SK-N-SH treated with all-trans-retinoic acid at 6 μM for 48 hours (cell line): Measurements from ENCODE around the gene SLC22A23.

Experiments
- ATAC-seq: fragments of 200-7000 bp; cut with Tn5 transposase; 3 replicates; pipeline ENCODE4 v1.9.1; 2020; ENCODE audit warnings: mild to moderate bottlenecking, moderate library complexity
- ARNTL ChIP-seq: fragments of 450-650 bp; formaldehyde crosslinking; IDR thresholded peaks from 2 replicates; pipeline ENCODE4 v1.5.0; 2020; ENCODE audit warnings: low read depth, mild to moderate bottlenecking, moderate library complexity, borderline replicate concordance
- BACH2 ChIP-seq: fragments of 250-450 bp; sonication (Bioruptor Pico); IDR thresholded peaks from 2 replicates; pipeline ENCODE4 v1.9.0; 2021; ENCODE audit warnings: mild to moderate bottlenecking, borderline replicate concordance
- CSDC2 ChIP-seq: fragments of 250-450 bp; sonication (Bioruptor Pico); IDR thresholded peaks from 2 replicates; pipeline ENCODE4 v1.5.0; 2020; ENCODE audit warnings: mild to moderate bottlenecking, moderate library complexity
- ESRRG ChIP-seq: fragments of 250-450 bp; sonication (Bioruptor Pico); IDR thresholded peaks from 2 replicates; pipeline ENCODE4 v1.6.1; 2021; ENCODE audit warnings: mild to moderate bottlenecking
- GLIS3 ChIP-seq: fragments of 250-450 bp; sonication (Bioruptor Pico); IDR thresholded peaks from 2 replicates; pipeline ENCODE4 v1.5.0; 2020; ENCODE audit warnings: mild to moderate bottlenecking, moderate library complexity
- ISL1 ChIP-seq: fragments of 250-450 bp; sonication (Bioruptor Pico); IDR thresholded peaks from 2 replicates; pipeline ENCODE4 v2.1.2; 2022; ENCODE audit warnings: mild to moderate bottlenecking, moderate library complexity
- OSR1 ChIP-seq: fragments of 250-450 bp; sonication (Bioruptor Pico); IDR thresholded peaks from 2 replicates; pipeline ENCODE4 v1.8.0; 2022; ENCODE audit warnings: moderate library complexity, mild to moderate bottlenecking, inconsistent platforms
- PPARA ChIP-seq: fragments of 250-450 bp; sonication (Bioruptor Pico); IDR thresholded peaks from 2 replicates; pipeline ENCODE4 v1.5.0; 2020; ENCODE audit warnings: mild to moderate bottlenecking, borderline replicate concordance
- SNAI2 ChIP-seq: fragments of 250-450 bp; sonication (Bioruptor Pico); IDR thresholded peaks from 2 replicates; pipeline ENCODE4 v1.5.0; 2020; ENCODE audit warnings: mild to moderate bottlenecking, moderate library complexity
- TCF4 ChIP-seq: fragments of 250-450 bp; sonication (Bioruptor Pico); IDR thresholded peaks from 2 replicates; pipeline ENCODE4 v1.8.0; 2021; ENCODE audit warnings: mild to moderate bottlenecking, moderate library complexity, borderline replicate concordance
- TOX ChIP-seq: fragments of 250-450 bp; sonication (Bioruptor Pico); IDR thresholded peaks from 2 replicates; pipeline ENCODE4 v1.8.0; 2021; ENCODE audit warnings: mild to moderate bottlenecking, moderate library complexity, borderline replicate concordance
- ZC3H10 ChIP-seq: fragments of 250-450 bp; sonication (Bioruptor Pico); IDR thresholded peaks from 2 replicates; pipeline ENCODE4 v1.5.1; 2021; ENCODE audit warnings: mild to moderate bottlenecking, moderate library complexity
- ZFP3 ChIP-seq: fragments of 250-450 bp; sonication (Bioruptor Pico); IDR thresholded peaks from 2 replicates; pipeline ENCODE4 v1.5.0; 2020; ENCODE audit warnings: mild to moderate bottlenecking, moderate library complexity
- ZFP30 ChIP-seq: fragments of 450-650 bp; formaldehyde crosslinking; IDR thresholded peaks from 2 replicates; pipeline ENCODE4 v1.5.0; 2022; ENCODE audit warnings: mild to moderate bottlenecking, moderate library complexity
- ZNF565 ChIP-seq: fragments of 450-650 bp; formaldehyde crosslinking; conservative IDR thresholded peaks from 2 replicates; pipeline ENCODE4 v1.5.0; 2020; ENCODE audit warnings: low read depth, mild to moderate bottlenecking, moderate library complexity
- ZNF70 ChIP-seq: fragments of 450-650 bp; formaldehyde crosslinking; IDR thresholded peaks from 2 replicates; pipeline ENCODE4 v1.5.0; 2020; ENCODE audit warnings: mild to moderate bottlenecking, moderate library complexity
- ZNF8 ChIP-seq: fragments of 450-650 bp; formaldehyde crosslinking; IDR thresholded peaks from 2 replicates; pipeline ENCODE4 v1.5.0; 2020; ENCODE audit warnings: mild to moderate bottlenecking, moderate library complexity
- TF ChIP-seq, protein P1 (sequence below): fragments of 250-450 bp; sonication (Bioruptor Pico); IDR thresholded peaks from 2 replicates; pipeline ENCODE4 v1.8.0; 2021; ENCODE audit warnings: low read depth, mild to moderate bottlenecking, moderate library complexity, borderline replicate concordance
- TF ChIP-seq, protein P2 (sequence below): fragments of 250-450 bp; sonication (Bioruptor Pico); IDR thresholded peaks from 2 replicates; pipeline ENCODE4 v1.5.1; 2020; ENCODE audit warnings: low read depth, mild to moderate bottlenecking, moderate library complexity
- TF ChIP-seq, protein P3 (sequence below): fragments of 250-450 bp; sonication (Bioruptor Pico); IDR thresholded peaks from 2 replicates; pipeline ENCODE4 v1.5.1; 2021; ENCODE audit warnings: mild to moderate bottlenecking, moderate library complexity
- TF ChIP-seq, protein P4 (sequence below): fragments of 250-450 bp; sonication (Bioruptor Pico); IDR thresholded peaks from 2 replicates; pipeline ENCODE4 v1.5.0; 2020; ENCODE audit warnings: mild to moderate bottlenecking, moderate library complexity

The SLC22A23 gene

DNA sequence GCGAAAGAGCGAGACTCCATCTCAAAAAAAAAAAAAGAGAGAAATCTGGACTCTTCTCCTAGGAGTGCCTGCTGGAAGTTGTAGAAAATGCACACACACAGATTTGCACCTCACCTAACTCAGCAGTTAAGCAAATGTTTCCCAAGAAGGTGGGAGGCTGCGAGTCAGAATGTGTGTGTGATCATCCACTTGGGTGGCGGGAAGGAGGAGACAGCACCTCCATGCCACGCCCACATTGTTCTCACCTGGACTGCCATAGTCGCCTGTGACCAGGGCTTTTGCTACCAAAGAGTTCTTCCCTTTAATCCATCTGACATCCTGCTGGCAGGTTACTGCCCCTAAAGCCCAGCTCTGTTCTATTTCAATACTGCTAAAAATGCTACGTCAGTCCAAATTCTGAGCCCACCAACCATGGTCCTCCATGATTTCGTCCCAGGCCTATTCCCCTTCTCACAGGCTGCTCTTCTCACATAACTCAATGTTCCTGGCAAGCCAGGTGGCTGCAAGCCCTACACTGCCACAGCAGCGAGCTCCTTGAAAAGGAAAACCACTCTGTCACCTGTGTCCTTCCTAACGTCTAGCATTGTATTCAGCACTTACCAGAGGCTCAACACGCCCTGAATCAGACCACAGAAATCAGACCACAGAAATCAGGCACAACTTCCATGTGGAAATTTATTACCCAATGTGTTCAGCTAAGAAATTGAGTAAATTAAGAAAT, 120.6 kb downstream of the SLC22A23 start:
- no peak for ATAC-seq
- TF ChIP-seq OSR1 (CRISPR knock-in tag), result no peak
- no peak for TF ChIP-seq ARNTL
- TF ChIP-seq, all 23 proteins: peak for 0

DNA sequence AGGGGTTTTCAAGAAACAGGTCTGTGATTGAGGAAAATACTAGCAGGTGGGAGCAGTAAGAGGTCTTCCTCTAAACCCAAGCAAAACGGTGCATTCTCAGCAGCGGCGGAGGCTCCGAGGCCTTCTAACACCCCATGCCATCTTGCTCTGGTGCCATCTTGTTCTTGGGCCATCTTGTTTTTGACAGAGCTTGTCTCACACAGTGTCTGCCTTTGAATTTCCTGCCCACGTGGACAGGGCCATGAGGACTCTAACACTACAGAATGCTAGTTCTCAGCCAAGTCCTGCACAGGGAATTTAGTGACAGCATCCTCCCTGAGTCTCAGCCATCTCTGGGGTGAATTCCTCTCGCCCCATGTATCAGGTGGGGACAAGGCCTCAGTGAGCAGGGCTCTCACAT, 121.7 kb downstream of the SLC22A23 start:
- ATAC-seq, result no peak
- TF ChIP-seq ARNTL, result no peak
- no peak for TF ChIP-seq ZNF8 (CRISPR knock-in tag)
- no peak for TF ChIP-seq PPARA (CRISPR knock-in tag)
- TF ChIP-seq, protein P1, sequence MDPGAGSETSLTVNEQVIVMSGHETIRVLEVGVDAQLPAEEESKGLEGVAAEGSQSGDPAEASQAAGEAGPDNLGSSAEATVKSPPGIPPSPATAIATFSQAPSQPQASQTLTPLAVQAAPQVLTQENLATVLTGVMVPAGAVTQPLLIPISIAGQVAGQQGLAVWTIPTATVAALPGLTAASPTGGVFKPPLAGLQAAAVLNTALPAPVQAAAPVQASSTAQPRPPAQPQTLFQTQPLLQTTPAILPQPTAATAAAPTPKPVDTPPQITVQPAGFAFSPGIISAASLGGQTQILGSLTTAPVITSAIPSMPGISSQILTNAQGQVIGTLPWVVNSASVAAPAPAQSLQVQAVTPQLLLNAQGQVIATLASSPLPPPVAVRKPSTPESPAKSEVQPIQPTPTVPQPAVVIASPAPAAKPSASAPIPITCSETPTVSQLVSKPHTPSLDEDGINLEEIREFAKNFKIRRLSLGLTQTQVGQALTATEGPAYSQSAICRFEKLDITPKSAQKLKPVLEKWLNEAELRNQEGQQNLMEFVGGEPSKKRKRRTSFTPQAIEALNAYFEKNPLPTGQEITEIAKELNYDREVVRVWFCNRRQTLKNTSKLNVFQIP (CRISPR knock-in tag), result no peak
- no peak for TF ChIP-seq ZNF565 (CRISPR knock-in tag)
- no peak for TF ChIP-seq OSR1 (CRISPR knock-in tag)
- TF ChIP-seq, protein P2, sequence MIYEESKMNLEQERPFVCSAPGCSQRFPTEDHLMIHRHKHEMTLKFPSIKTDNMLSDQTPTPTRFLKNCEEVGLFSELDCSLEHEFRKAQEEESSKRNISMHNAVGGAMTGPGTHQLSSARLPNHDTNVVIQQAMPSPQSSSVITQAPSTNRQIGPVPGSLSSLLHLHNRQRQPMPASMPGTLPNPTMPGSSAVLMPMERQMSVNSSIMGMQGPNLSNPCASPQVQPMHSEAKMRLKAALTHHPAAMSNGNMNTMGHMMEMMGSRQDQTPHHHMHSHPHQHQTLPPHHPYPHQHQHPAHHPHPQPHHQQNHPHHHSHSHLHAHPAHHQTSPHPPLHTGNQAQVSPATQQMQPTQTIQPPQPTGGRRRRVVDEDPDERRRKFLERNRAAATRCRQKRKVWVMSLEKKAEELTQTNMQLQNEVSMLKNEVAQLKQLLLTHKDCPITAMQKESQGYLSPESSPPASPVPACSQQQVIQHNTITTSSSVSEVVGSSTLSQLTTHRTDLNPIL (CRISPR knock-in tag), result no peak
- TF ChIP-seq GLIS3 (CRISPR knock-in tag), result no peak
- no peak for TF ChIP-seq CSDC2
- no peak for TF ChIP-seq ZFP30
- TF ChIP-seq, protein P3, sequence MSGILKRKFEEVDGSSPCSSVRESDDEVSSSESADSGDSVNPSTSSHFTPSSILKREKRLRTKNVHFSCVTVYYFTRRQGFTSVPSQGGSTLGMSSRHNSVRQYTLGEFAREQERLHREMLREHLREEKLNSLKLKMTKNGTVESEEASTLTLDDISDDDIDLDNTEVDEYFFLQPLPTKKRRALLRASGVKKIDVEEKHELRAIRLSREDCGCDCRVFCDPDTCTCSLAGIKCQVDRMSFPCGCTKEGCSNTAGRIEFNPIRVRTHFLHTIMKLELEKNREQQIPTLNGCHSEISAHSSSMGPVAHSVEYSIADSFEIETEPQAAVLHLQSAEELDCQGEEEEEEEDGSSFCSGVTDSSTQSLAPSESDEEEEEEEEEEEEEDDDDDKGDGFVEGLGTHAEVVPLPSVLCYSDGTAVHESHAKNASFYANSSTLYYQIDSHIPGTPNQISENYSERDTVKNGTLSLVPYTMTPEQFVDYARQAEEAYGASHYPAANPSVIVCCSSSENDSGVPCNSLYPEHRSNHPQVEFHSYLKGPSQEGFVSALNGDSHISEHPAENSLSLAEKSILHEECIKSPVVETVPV (CRISPR knock-in tag), result no peak
- no peak for TF ChIP-seq TOX (CRISPR knock-in tag)
- TF ChIP-seq ZFP3 (CRISPR knock-in tag), result no peak
- TF ChIP-seq ZC3H10 (CRISPR knock-in tag), result no peak
- TF ChIP-seq TCF4 (CRISPR knock-in tag), result no peak

DNA sequence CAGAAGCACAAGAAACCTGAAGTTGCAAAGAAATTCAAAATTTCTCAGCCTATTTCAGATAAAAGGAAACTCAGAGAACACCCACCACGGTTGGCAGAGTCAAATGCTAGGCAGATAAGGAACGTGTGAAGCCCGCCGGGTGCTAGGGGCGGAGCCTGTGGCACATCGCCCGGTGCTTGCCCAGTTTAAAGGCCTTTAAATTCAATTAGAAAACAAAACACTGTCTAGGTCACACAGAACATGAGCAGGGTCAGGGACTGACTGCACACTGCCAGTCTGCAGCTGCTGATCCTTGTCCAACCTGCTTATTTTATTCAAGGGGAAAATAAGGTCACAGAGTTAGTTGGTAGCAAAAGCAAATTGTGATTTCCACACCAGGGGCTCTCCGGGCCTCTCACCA, 122.3 kb downstream of the SLC22A23 start:
- no peak for ATAC-seq
- TF ChIP-seq ZFP30, result no peak
- no peak for TF ChIP-seq GLIS3 (CRISPR knock-in tag)
- TF ChIP-seq PPARA (CRISPR knock-in tag), result no peak
- no peak for TF ChIP-seq ZFP3 (CRISPR knock-in tag)
- TF ChIP-seq, protein P1 (CRISPR knock-in tag), result no peak
- no peak for TF ChIP-seq ZC3H10 (CRISPR knock-in tag)
- TF ChIP-seq, all 23 proteins: peak for 0

DNA sequence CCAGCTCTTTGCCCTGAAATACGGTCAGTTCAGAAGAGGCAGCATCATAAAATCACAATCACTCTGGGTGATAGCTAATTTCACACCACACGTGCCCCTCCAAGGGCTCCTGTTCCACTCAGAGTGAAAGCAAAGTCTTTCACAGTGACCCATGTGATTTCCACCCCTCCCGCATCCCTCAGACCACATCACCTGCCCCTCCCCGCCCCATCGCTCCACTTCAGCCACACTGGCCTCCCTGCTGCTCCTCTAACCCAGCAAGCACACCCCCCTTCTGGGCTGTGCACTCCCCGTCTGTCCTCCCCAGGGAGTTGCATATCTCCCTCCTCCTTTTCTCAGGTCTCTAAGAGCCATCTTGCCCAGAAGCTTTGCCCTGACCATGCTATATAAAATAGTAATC, 123.6 kb downstream of the SLC22A23 start:
- TF ChIP-seq ZFP3 (CRISPR knock-in tag) (no peak), ESRRG (CRISPR knock-in tag) (no peak), GLIS3 (CRISPR knock-in tag) (no peak), ZC3H10 (CRISPR knock-in tag) (no peak), ZNF8 (CRISPR knock-in tag) (no peak), ISL1 (CRISPR knock-in tag) (no peak), ZNF565 (CRISPR knock-in tag) (no peak), ZNF70 (CRISPR knock-in tag) (no peak), ARNTL (no peak), TOX (CRISPR knock-in tag) (no peak), OSR1 (CRISPR knock-in tag) (no peak), BACH2 (no peak), TCF4 (CRISPR knock-in tag) (no peak), SNAI2 (no peak), CSDC2 (no peak), ZFP30 (no peak), PPARA (CRISPR knock-in tag) (no peak)
- TF ChIP-seq, protein P4, sequence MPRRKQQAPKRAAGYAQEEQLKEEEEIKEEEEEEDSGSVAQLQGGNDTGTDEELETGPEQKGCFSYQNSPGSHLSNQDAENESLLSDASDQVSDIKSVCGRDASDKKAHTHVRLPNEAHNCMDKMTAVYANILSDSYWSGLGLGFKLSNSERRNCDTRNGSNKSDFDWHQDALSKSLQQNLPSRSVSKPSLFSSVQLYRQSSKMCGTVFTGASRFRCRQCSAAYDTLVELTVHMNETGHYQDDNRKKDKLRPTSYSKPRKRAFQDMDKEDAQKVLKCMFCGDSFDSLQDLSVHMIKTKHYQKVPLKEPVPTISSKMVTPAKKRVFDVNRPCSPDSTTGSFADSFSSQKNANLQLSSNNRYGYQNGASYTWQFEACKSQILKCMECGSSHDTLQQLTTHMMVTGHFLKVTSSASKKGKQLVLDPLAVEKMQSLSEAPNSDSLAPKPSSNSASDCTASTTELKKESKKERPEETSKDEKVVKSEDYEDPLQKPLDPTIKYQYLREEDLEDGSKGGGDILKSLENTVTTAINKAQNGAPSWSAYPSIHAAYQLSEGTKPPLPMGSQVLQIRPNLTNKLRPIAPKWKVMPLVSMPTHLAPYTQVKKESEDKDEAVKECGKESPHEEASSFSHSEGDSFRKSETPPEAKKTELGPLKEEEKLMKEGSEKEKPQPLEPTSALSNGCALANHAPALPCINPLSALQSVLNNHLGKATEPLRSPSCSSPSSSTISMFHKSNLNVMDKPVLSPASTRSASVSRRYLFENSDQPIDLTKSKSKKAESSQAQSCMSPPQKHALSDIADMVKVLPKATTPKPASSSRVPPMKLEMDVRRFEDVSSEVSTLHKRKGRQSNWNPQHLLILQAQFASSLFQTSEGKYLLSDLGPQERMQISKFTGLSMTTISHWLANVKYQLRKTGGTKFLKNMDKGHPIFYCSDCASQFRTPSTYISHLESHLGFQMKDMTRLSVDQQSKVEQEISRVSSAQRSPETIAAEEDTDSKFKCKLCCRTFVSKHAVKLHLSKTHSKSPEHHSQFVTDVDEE (CRISPR knock-in tag), result no peak
- TF ChIP-seq, protein P2 (CRISPR knock-in tag), result no peak
- TF ChIP-seq, protein P1 (CRISPR knock-in tag), result no peak
- no peak for ATAC-seq
